ENCODE data around the gene SDR39U1. TPM values are rescaled to one million over a fixed set of nuclear protein-coding genes. Genes with fewer than 3 reads are reported as not detected.

Gene SDR39U1
- total RNA-seq, 1 experiment from 2014 or later, result 59.0 TPM

DNA sequence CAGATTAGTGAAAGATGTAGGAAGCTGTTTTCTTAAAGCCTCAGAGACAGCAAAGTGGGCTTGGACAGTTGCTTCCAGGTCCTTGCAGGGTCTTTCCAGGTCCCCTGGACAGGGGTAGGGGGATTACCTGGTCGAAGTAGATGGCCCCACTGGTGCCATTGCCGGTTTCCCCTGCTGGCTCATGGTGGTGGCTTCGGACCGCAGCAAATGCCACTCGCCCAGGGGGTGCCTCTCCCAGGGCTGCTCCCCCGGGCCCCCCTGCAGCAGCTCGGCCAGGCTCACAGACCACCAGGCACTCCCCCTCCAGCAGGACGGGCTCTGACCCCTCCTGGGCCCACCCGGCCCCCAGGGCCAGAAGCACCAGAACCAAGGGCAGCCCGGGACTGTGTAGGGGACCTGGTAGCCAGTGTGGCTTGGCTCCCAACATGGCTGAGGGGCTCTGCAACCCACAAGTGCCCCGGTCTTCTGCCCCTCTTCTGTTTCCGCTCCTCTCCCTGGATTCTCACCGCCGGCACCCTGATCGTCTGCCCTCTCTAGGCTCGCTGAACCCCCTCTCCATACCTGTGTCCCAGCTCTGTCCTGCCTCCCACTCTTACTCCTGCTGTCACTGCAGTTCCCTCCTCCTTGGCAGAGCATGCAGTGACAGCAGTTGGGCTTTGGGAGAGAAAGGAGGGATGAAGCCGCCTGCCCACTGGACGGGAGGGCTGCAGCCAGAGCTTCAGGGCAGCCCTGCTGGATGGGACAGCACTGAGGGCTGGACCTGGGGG lies 13.8 kb downstream of the SDR39U1 start:
- intact Hi-C loops (cut with micrococcal nuclease; ENCODE audit: unreplicated experiment), result no loop called here
- DNase-seq, result no peak
- BruUV-seq (replicated peaks), result no TSS peak
- Mint-ChIP-seq H3K27ac (ENCODE audit: unreplicated experiment) (peak overlapping the region; percentile 66), H3K4me3 (ENCODE audit: low read depth, unreplicated experiment) (peak overlapping the region; percentile 69), H3K36me3 (ENCODE audit: insufficient read depth, unreplicated experiment) (peaks cover 42% of the 10 kb centered on the region), H3K27me3 (ENCODE audit: unreplicated experiment) (no peaks in the 10 kb centered on the region), H3K9me3 (ENCODE audit: low read depth, unreplicated experiment) (no peaks in the 10 kb centered on the region), H3K4me1 (ENCODE audit: low read depth, unreplicated experiment) (peaks cover 44% of the 10 kb centered on the region)
- TF ChIP-seq CTCF (IDR thresholded peaks at IDR 0.05; ENCODE audit: unreplicated experiment), result no peak
- CTCF ChIA-PET, result no interaction called here

DNA sequence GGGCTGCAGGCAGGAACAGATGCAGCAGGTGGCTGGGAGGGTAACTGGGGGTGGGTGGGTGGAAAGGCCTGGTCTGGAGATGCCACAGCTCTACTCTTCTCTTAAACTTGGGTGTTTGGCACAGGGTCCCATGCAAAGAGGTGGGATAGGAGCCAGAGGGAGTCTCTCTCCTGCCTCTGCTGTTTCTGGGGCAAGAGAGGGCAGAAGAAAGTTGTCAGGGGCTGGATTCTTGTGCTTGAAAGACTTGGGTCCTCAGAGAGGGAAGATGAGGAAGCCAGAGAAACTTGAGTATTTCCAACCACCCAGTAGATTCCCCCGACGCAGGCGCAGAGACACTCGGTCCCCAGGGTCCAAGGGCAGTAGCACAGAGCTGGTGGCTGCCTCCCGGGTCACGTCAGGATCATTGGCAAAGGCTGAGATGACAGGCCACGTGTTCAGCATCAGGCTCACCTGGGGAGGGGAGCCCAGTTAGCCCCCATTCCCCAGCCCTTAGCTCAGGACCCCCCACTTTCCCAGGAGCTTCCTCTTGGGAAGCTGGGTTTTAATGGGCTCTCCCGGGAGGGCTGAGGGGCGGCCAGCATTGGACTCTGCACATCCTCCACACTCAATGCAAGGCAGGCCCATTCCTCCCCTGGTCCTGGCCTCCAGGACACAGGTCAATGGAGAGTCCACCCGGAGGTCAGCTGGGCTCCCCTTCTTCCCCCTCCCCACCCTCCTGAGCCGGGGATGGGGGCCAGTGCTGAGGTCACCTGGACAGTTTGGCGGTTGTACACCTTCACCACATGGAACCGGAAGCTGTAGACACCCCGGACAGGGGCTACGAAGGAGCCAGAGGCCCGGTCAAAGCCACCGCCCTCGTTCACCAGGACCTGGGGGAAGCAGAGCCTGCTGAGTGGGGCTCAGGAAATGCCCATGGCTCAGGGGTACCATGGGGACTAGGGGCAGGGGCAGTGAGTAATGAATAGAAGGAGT lies 14.8 kb downstream of the SDR39U1 start:
- intact Hi-C loops (cut with micrococcal nuclease; ENCODE audit: unreplicated experiment), result no loop called here
- peak overlapping the region; percentile 22 for H3K27ac Mint-ChIP-seq (ENCODE audit: unreplicated experiment)
- no peak for TF ChIP-seq CTCF (IDR thresholded peaks at IDR 0.05; ENCODE audit: unreplicated experiment)
- peaks cover 34% of the 10 kb centered on the region for H3K36me3 Mint-ChIP-seq (ENCODE audit: insufficient read depth, unreplicated experiment)
- no peaks in the 10 kb centered on the region for H3K9me3 Mint-ChIP-seq (ENCODE audit: low read depth, unreplicated experiment)
- CTCF ChIA-PET, result interaction anchor here (0.6 kb wide), 1 partner anchor 27 kb away, joined by 4 read pairs; no protein-coding TSS in a partner anchor
- DNase-seq, result no peak
- no peaks in the 10 kb centered on the region for H3K27me3 Mint-ChIP-seq (ENCODE audit: unreplicated experiment)
- no TSS peak for BruUV-seq (replicated peaks)
- H3K4me1 Mint-ChIP-seq (ENCODE audit: low read depth, unreplicated experiment), result peaks cover 44% of the 10 kb centered on the region
- H3K4me3 Mint-ChIP-seq (ENCODE audit: low read depth, unreplicated experiment), result no peak overlapping the region

DNA sequence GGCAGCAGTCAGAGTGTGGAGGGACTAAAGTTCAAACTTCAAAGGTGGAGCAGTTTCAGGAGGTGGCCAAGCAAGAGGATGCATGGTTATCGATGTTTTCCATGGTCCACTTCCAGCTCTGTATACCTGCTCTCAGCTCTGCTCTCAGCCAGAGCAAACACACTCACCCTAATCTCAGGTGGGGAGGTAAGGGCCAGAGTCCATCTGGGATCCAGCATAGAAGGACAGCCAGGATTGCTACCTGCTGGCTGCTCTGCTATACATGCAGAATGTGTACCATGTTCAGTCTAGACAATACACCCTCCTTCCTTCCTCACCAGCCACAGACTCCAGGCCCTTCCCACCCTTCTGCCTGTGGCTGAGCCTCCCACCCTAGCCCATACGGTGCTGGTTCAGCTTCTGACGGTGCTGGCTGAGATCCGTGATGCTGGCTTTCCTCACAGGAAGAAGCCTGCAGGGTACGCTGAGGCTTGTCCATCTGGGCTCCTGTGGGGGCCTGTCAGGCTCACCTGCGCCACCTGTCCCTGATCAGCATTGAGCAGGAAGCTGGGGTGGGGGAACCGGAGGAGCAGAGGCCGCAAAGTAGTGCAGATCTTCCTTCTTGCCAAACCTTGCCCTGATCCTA lies 15.6 kb downstream of the SDR39U1 start:
- BruUV-seq (replicated peaks), result no TSS peak
- DNase-seq, result no peak
- no peak for TF ChIP-seq CTCF (IDR thresholded peaks at IDR 0.05; ENCODE audit: unreplicated experiment)
- H3K4me1 Mint-ChIP-seq (ENCODE audit: low read depth, unreplicated experiment), result peaks cover 42% of the 10 kb centered on the region
- no peak overlapping the region for H3K4me3 Mint-ChIP-seq (ENCODE audit: low read depth, unreplicated experiment)
- CTCF ChIA-PET, result interaction anchor here (2.7 kb wide), 1 partner anchor 61 kb away, joined by 9 read pairs; no protein-coding TSS in a partner anchor
- no peaks in the 10 kb centered on the region for H3K9me3 Mint-ChIP-seq (ENCODE audit: low read depth, unreplicated experiment)
- H3K27ac Mint-ChIP-seq (ENCODE audit: unreplicated experiment), result no peak overlapping the region
- no peaks in the 10 kb centered on the region for H3K27me3 Mint-ChIP-seq (ENCODE audit: unreplicated experiment)
- peaks cover 30% of the 10 kb centered on the region for H3K36me3 Mint-ChIP-seq (ENCODE audit: insufficient read depth, unreplicated experiment)
- intact Hi-C loops (cut with micrococcal nuclease; ENCODE audit: unreplicated experiment), result no loop called here
